ENCODE data around the gene HINT2.

Gene HINT2

GRCh38 chr9:35810122-35810521 is 4.7 kb downstream of the HINT2 start:
- no peak for DNase-seq

GRCh38 chr9:35808433-35808832 is 6.4 kb downstream of the HINT2 start:
- no peak for DNase-seq

- no peak for DNase-seq
These were observed 8.7 kb downstream of the HINT2 start for GRCh38 chr9:35806101-35806500.

- DNase-seq, result no peak
These were observed 13.3 kb downstream of the HINT2 start for GRCh38 chr9:35801328-35802128.

GRCh38 chr9:35800530-35800929 is 14.3 kb downstream of the HINT2 start:
- no peak for DNase-seq

GRCh38 chr9:35798658-35799374 is 16.0 kb downstream of the HINT2 start:
- no peak for DNase-seq

GRCh38 chr9:35797311-35798109 is 17.3 kb downstream of the HINT2 start:
- DNase-seq, result no peak

GRCh38 chr9:35795695-35796094 is 19.1 kb downstream of the HINT2 start:
- DNase-seq, result no peak

- DNase-seq, result no peak
These were observed 21.4 kb downstream of the HINT2 start for GRCh38 chr9:35793461-35793860.

GRCh38 chr9:35792826-35793225 is 22.0 kb downstream of the HINT2 start:
- DNase-seq, result no peak

- DNase-seq, result no peak
These were observed 22.6 kb downstream of the HINT2 start for GRCh38 chr9:35792024-35792813.

GRCh38 chr9:35791297-35791921 is 23.4 kb downstream of the HINT2 start, which contains the start of gene NPR2:
NPR2 (plus strand) TSS chr9:35791591; CDS start chr9:35792409, 818 bp downstream.
- DNase-seq, result no peak

- DNase-seq, result peak; percentile 57
These were observed 24.2 kb downstream of the HINT2 start for GRCh38 chr9:35790385-35791296.

GRCh38 chr9:35790025-35790384 is 24.8 kb downstream of the HINT2 start:
- DNase-seq, result no peak

GRCh38 chr9:35789541-35789940 is 25.3 kb downstream of the HINT2 start:
- DNase-seq, result no peak

- no peak for DNase-seq
These were observed 31.4 kb downstream of the HINT2 start for GRCh38 chr9:35783418-35783817.

GRCh38 chr9:35781066-35781465 is 33.8 kb downstream of the HINT2 start:
- no peak for DNase-seq

GRCh38 chr9:35778496-35778895 is 36.3 kb downstream of the HINT2 start:
- DNase-seq, result no peak

GRCh38 chr9:35776018-35776417 is 38.8 kb downstream of the HINT2 start:
- DNase-seq, result no peak

GRCh38 chr9:35774907-35775635 is 39.8 kb downstream of the HINT2 start:
- no peak for DNase-seq

Data from activated CD8-positive, alpha-beta memory T cell treated with anti-CD3 and anti-CD28 coated beads, Interleukin-2, amount 50 U/mL, for 4 hours (primary cell).